Measurements from ENCODE around the gene YIF1B.
"Not testable (repeated sequence)": the region's sequence is repeated elsewhere in the genome, so short reads cannot be mapped to it uniquely, and the experiment has no call there.

The YIF1B gene

DNA sequence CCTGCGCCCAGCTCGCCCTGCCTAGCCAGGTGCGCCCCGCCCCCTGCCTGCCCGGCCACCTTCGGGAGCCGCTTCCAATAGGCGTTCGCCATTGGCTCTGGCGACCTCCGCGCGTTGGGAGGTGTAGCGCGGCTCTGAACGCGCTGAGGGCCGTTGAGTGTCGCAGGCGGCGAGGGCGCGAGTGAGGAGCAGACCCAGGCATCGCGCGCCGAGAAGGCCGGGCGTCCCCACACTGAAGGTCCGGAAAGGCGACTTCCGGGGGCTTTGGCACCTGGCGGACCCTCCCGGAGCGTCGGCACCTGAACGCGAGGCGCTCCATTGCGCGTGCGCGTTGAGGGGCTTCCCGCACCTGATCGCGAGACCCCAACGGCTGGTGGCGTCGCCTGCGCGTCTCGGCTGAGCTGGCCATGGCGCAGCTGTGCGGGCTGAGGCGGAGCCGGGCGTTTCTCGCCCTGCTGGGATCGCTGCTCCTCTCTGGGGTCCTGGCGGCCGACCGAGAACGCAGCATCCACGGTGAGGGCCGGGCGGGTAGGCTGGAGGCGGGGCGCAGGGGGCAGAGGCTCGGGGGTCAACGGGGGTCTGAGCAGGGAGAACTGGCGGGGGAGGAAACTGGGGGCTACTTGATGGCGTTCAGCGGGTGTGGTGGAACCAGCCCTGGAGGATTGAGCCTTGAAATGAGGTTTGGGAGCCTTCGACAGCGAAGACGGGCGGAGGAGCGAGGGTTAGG lies 51.1 kb downstream of the YIF1B start, which contains the start of gene SPINT2:
Gene SPINT2, plus strand, starts transcription at position 88 of the 727 bp plus-strand sequence. Its CDS starts 320 bp downstream, at position 408.
- peak within 1 kb of the TSS; percentile 52 for H3K4me3 ChIP-seq (ENCODE audit: low read depth, low read length)
- no peak for DNase-seq (ENCODE audit: low read depth, low spot score)
- ChIA-PET POLR2A (no interaction called here), CTCF (interaction anchor here (0.7 to 1.7 kb wide), 6 partner anchors 10 to 26 kb away, joined by 3 to 11 read pairs (median 4); no protein-coding TSS in a partner anchor)
- TF ChIP-seq, protein P1, sequence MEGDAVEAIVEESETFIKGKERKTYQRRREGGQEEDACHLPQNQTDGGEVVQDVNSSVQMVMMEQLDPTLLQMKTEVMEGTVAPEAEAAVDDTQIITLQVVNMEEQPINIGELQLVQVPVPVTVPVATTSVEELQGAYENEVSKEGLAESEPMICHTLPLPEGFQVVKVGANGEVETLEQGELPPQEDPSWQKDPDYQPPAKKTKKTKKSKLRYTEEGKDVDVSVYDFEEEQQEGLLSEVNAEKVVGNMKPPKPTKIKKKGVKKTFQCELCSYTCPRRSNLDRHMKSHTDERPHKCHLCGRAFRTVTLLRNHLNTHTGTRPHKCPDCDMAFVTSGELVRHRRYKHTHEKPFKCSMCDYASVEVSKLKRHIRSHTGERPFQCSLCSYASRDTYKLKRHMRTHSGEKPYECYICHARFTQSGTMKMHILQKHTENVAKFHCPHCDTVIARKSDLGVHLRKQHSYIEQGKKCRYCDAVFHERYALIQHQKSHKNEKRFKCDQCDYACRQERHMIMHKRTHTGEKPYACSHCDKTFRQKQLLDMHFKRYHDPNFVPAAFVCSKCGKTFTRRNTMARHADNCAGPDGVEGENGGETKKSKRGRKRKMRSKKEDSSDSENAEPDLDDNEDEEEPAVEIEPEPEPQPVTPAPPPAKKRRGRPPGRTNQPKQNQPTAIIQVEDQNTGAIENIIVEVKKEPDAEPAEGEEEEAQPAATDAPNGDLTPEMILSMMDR (IDR thresholded peaks at IDR 0.05; ENCODE audit: insufficient read depth, low read length, missing control alignments): no peak

DNA sequence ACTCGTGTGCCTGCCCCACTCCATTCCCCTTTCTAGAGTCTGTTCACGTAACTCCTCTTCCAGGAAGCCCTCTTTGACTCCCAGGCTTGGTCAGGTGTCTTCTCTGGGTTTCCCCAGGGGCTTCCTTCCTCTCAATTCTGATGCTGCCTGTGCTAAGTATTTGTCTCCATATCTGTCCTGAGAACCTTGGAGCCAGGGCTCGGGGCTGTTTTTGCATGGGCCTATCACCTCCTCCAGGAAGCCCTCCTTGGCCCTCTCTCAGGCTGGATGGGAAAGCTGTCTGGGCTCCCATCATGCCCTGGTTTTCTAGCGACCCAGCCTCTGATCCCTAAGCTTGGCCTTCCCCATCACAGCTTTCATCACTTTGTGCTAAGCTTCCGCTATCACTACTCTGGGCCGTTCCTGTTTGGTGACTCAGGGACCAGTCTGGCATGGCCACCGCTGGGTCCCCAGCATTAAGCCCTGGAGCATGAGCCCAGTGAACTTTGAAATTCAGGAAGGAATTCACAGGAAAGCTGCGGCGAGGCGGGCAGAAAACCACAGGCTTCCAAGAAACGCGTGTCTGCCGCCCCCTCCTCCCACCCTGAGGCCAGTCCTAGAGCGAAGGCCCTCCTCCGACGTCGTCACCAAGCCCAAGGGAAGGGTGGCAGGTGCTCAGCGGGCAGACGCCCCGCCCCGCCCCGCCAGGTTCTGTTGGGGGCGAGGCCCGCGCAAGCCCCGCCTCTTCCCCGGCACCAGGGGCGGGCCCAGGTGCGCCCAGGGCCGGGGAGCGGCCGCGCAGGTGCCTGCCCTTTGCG lies 51.9 kb downstream of the YIF1B start:
- POLR2A ChIA-PET: no interaction called here
- TF ChIP-seq, protein P1 (IDR thresholded peaks at IDR 0.05; ENCODE audit: insufficient read depth, low read length, missing control alignments): no peak
- CTCF ChIA-PET: interaction anchor here (0.6 to 1.5 kb wide), 6 partner anchors 9 to 30 kb away, joined by 3 to 6 read pairs (median 3); no protein-coding TSS in a partner anchor
- H3K4me3 ChIP-seq (ENCODE audit: low read depth, low read length): peak overlapping the region; percentile 52
- no peak for DNase-seq (ENCODE audit: low read depth, low spot score)

DNA sequence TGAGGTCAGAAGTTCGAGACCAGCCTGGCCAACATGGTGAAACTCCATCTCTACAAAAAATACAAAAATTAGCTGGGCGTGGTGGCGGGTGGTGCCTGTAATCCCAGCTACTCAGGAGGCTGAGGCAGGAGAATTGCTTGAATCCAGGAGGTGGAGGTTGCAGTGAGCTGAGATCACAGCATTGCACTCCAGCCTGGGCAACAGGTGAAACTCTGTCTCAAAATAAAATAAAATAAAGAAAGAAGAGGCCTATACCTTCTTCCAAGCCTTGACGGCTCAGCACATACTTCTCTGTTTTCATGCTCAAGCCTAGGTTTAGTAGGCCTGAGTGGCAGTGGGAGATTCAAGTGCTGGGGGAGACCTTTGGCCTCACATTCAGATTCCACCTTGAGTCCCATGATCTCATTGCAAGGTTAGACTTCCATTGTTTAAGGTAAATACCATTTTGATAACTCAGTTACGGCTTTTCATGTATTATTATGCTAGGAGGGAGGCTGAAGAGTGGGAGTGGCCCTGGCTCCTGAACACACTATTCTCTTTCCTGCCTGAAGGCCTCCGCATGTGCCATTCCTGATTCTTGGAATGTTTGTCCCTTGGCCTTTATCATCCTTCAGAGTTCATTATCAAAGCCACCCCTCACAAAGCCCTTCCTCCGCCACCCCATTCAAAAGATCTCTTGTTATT lies 53.0 kb downstream of the YIF1B start:
- no peak overlapping the region for H3K4me3 ChIP-seq (ENCODE audit: low read depth, low read length)
- ChIA-PET POLR2A (no interaction called here), CTCF (interaction anchor here (0.6 to 1.5 kb wide), 3 partner anchors 11 to 29 kb away, joined by 3 to 6 read pairs (median 3); no protein-coding TSS in a partner anchor)
- TF ChIP-seq, protein P1 (IDR thresholded peaks at IDR 0.05; ENCODE audit: insufficient read depth, low read length, missing control alignments): no peak
- no peak for DNase-seq (ENCODE audit: low read depth, low spot score)

DNA sequence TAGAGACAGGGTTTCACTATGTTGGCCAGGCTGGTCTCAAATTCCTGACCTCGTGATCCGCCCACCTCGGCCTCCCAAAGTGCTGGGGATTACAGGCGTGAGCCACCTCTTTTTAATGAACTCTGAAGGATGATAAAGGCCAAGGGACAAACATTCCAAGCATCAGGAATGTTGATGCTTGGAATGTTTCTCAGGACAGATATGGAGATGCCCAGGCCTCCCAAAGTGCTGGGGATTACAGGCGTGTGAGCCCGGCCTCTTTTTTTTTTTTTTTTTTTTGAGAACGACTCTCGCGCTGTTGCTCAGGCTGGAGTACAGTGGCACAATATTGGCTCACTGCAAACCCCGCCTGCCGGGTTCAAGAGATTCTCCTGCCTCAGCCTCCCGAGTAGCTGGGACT lies 53.8 kb downstream of the YIF1B start:
- POLR2A ChIA-PET; CTCF ChIA-PET; H3K4me3 ChIP-seq (ENCODE audit: low read depth, low read length); DNase-seq (ENCODE audit: low read depth, low spot score): not testable (repeated sequence)

DNA sequence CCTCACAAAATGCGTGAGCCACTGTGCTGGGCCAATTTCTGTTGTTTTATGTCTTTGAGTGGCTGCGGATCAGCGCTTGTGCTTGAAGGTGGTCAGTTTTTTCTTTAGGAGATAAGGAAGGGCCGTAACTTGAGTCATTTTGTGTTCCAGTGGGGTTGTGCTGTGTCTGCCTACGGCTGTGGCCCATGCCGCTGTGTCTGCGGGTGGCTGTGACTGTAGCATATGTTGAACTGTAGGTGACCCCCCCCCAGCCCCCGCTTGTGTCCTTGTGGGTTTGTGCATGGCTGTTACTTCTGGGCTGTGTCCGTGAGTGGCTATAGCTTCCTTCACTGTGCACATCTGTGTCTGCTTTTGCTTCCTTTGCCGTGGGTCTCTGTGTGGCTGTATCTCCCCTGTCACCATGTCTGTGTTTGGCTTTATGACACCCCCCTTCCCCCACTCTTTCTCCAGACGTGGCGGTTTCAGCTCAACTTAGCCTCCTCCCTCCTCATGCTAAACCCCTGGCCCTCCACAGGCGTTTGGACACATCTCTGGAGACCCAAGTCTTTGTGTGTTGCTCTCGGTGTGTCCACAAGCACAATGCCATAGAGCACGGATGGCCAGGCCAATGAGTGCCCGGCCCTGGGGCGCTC lies 60.2 kb downstream of the YIF1B start:
- no peak for DNase-seq (ENCODE audit: low read depth, low spot score)
- TF ChIP-seq, protein P1 (IDR thresholded peaks at IDR 0.05; ENCODE audit: insufficient read depth, low read length, missing control alignments): no peak
- ChIA-PET CTCF (interaction anchor here (0.9 to 5.8 kb wide), 4 partner anchors 10 to 119 kb away, joined by 3 to 47 read pairs (median 6); partner anchors contain the start of genes CATSPERG and PSMD8), POLR2A (interaction anchor here (1.0 to 1.6 kb wide), 2 partner anchors 10 to 119 kb away, joined by 3 to 4 read pairs; partner anchors contain the start of gene PSMD8)
- H3K4me3 ChIP-seq (ENCODE audit: low read depth, low read length): peak overlapping the region; percentile 49

DNA sequence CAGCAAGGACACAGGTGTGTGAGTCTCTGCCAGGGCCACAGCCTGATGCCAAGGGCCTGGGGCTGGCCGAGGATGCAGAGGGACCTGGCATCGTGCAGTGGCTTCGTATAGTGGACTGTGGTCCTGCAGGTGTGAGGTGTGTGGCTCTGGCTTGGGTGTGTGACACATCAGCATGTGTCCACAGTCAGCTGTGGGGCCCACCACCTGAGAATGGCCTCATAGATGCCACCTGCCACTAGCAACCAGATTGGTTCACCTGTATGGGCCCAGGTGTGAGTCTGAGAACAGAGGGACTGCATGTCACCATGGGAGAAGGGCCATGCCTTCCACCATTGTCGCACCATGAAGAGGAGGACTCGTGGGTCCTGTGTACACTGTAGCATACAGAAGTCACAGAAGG lies 62.0 kb downstream of the YIF1B start:
- CTCF ChIA-PET: interaction anchor here (1.3 to 5.8 kb wide), 3 partner anchors 9 to 20 kb away, joined by 3 to 47 read pairs (median 16); no protein-coding TSS in a partner anchor
- no peak overlapping the region for H3K4me3 ChIP-seq (ENCODE audit: low read depth, low read length)
- POLR2A ChIA-PET: no interaction called here

More for the DNA sequence above, 62.0 kb downstream of the YIF1B start:
- TF ChIP-seq, protein P1 (IDR thresholded peaks at IDR 0.05; ENCODE audit: insufficient read depth, low read length, missing control alignments): no peak
- DNase-seq (ENCODE audit: low read depth, low spot score): no peak
